ENCODE data around the gene PTHLH.

PTHLH gene

DNA sequence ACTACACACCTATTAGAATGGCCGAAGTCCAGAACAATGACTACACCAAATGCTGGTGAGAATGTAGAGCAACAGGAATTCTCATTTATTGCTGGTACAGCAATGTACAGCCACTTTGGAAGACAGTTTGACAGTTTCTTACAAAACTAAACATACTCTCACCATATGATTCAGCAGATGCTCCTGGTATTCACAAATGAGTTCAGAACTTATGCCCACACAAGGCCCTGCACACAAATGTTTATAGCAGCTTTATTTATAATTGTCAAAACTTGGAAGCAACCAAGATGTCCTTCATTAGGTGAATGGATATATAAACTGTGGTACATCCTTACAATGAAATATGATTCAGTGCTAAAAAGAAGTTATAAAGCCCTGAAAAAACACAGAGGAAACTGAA is 38.3 kb downstream of the PTHLH start:
- DNase-seq = no peak

DNA sequence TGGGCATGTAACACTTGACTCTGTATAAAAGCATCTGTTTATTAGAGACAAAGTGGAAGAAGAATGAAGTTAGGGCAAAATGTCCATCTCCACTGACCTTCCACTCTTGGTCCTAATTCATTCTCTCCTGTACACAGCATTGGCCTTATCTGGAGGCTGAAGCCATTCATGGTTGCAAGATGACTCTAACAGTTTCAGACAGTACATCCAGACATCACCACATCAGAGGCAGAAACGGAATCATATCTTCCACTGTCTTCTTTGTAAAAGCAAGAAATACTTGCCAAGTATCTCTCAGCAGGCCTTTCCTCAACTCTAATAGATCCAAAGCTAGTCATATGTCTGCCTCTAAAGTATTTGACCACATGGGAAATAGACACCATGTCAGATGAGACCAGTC is 41.1 kb downstream of the PTHLH start:
- DNase-seq = no peak

DNA sequence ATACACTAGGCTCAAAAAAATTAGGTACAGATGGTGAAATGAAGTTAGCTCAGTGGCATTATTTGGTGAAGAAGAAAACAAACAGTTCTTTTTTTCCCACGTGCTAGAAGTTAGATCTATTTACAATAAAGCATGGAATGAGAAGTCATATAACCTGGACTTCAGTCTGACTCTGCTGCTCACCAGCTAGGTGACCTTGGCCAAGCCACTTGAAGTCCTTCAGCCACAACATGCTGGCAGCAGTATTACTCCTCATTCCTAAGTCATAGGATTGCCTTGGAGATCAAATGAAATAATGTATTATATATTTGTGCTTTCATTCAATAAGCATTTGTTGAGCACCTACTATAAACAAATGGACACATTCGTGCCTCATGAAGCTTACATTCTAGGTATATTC is 45.2 kb downstream of the PTHLH start:
- DNase-seq = no peak

DNA sequence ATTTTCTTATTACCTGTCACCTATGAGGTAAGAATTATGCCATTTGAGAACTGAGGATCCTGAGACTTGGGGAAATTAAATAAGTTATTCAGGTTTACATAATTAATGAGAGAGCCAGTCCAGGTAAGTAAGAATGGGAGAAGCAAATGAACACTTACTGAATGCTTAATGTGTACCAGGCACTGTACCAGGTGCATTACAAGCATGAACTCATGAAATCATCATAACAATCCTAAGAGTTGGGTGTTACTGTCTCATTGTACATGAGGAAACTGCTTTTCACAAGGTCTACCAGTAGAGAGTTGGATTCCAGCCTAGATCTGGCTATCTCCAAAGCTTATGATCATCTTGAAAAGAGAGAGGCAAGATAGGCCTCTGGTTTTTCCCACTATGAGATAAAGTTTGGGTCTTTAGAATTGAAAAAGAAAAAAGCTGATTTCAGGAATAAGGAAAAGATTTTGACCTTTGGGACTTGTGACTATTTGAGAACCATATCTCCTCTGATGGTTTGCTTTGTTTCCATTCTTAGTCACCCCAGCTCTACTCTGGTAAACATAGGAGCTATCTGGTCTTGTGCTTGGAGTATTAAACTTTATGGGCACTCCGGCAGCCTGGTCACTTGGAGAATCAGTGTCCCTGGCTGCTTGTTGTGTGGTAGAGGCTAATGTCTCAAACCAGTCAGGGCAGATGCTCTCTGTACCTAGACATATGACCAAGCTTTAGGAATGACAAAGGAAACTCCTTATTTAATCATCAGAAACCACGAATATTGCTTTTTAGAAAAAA is 48.0 kb downstream of the PTHLH start:
- DNase-seq = no peak

DNA sequence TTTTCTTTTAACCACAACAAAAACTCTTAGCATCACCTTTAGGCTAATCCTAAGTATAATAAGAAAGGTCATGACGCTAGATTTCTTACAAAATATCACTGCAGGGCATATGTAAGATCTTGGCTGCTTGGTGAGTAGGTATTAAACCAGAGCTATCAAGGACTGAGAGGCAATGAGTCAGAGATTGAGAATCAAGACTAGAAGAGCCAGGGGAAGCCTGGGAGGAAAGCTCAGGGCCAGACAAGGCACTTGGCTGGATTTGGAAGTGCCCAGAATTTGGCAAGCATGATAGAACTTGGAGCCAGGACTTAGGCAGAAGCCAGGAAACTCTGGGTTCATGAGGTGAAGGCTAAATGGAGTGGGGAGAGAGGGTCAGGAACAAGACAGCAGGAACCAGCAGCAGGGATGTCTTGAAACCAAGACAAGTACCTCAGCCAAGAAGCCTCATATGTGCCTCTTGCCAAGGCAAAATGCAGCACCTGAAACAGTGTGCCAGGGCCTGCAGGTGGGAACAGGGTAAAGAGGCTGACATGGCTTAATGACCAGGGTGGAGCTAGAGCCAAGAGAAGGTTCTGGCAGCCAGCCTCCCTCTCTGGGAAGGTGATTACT is 49.9 kb downstream of the PTHLH start:
- no peak for DNase-seq

DNA sequence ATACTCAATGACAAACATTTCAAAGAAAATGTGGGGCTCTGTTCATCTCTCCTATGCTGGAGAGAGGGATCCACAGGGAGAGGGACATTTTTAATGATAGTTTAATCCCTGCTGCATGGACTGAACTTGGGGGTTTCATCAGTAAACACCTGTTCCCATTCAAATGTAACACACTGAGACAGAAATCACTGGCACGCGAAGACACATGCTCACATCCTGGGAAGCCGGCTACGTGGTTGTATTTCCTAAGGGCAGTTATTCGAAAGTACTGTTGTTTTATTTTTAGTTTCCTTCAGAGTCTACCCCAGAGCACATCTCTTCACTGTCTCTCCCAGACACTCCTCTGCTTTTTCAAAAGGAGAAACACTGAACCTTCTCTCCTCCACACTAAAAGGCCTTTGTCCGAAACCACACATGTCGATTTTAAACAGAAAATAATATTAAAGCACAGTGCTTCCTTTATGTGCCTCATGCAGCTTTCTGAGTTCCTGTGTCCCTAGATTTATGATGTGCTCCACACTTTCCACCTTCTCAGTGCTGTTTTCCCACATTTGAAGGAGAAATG is 52.8 kb downstream of the PTHLH start:
- DNase-seq = no peak

DNA sequence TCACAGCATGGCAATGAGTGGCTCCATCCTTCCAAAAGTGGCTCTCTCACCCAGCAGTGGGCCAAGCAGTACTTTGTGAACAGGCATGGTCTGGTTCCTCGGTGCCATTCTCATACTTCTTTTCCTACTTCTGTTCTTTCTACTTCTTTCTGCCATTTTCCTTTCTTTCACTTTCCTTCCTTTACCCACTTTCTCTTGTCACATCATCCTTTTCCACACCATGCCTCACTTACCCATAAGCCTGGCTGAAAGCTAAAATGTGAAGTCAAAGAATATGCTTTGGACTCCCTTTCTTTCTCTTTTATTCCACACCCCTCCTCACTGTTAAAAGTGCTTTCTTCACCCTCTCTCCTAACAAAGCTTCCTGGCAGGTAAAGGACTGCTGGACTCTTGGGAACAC is 57.0 kb downstream of the PTHLH start:
- no peak for DNase-seq

DNA sequence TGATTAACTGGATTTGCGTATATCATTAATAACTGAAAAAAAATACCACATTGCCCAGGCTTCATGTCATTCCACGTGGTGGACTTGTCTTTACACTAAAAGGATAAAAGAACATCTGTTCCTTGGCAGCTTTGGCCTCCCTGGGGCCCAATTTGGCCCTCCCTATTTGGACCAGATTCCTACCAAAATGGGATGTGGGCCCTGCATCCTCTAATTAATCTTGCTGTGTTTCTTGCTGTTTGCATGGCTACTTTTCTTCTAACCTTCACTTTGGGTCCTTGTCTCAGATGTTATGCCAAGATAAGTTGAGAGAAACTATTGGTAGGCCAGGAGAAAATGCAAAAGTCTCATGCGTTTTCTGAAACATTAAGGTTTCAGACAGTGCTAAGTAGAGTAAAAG is 57.5 kb downstream of the PTHLH start:
- DNase-seq = no peak

DNA sequence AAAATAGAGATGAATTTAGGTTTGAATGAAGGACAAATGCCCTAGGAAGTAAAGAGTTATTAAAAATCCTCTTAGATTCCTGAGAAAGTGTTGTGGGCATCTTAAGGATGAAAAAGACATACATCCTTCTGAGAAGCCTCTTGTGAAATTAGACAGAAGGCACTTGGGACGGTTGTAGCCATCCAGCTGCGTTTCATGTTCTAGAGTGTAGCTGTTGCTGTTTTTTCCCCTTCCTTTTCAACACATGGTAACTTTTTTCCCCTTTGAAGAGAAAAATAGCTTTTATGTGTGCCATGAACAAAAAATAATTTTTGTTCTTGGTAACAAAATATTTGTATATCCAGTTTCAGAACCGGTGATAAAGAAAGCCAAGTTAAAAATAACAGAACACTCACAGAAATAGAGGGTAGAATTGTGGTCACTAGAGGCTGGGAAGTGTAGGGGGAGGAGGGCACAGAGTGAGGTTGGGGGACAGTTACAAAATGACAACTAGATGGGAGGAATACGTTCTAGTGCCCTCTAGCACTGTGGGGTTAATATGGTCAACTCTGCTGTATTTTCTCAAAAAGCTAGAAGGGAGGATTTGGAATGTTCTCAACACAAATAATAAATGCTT is 58.4 kb downstream of the PTHLH start:
- DNase-seq = no peak

DNA sequence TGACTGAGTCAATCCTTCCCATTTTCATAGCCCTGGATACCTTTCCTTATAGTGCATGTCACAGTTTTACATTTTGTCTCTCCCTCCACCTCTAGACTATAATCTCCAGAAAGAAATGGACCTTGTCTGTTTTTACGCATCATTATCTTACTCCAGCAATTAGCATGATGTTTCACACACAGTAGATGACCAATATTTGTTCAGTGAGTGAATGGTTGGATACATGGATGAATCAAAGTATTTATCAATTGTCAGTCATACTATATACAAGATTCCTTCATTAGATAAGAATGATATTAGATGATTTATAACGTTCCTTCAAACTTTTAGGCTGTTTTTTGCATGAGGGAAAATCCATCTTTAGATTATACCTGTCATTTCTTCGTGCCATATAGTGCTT is 61.1 kb downstream of the PTHLH start:
- DNase-seq = no peak

All from 8988T (cell line).